Heart left ventricle (tissue), 16 donors: Measurements from ENCODE around the gene RDH8. TPM values are rescaled to one million over a fixed set of nuclear protein-coding genes. Genes with fewer than 3 reads are reported as not detected.
A peak's percentile ranks its signal among the peaks of the same experiment; 100 is the strongest.

Source experiments
- ATAC-seq, 4 donors: fragments of 200-7000 bp; cut with Tn5 transposase; one replicate each; pipeline ENCODE4 v1.9.1; 2020 to 2022; ENCODE audit warnings: moderate library complexity in 4 of 4, mild to moderate bottlenecking in 3 of 4, moderate number of reproducible peaks in 1 of 4
- DNase-seq, 5 donors: peaks; one replicate each; pipeline ENCODE4 v3.0.0-alpha.2; 2020
- H3K27ac ChIP-seq, 12 donors: fragments of 200-600 bp; sonication (generic) in 4 of 12; one replicate each; pipeline versions ENCODE4 v1.5.0 to v1.8.0; 2016 to 2022; ENCODE audit warnings: mild to moderate bottlenecking in 2 of 12
- H3K27me3 ChIP-seq, 9 donors: fragments of 200-600 bp; sonication (generic) in 2 of 9; one replicate each; pipeline versions ENCODE4 v1.5.1 to v1.8.0; 2016 to 2022; ENCODE audit warnings: mild to moderate bottlenecking in 3 of 9
- H3K36me3 ChIP-seq, 9 donors: fragments of 200-600 bp; sonication (generic) in 2 of 9; one replicate each; pipeline versions ENCODE4 v1.5.0 to v1.8.0; 2018 to 2022; ENCODE audit warnings: mild to moderate bottlenecking in 2 of 9
- H3K4me1 ChIP-seq, 12 donors: fragments of 200-600 bp; sonication (generic) in 4 of 12; one replicate each; pipeline versions ENCODE4 v1.5.0 to v1.8.0; 2016 to 2022; ENCODE audit warnings: mild to moderate bottlenecking in 3 of 12
- H3K4me3 ChIP-seq, 12 donors: fragments of 200-600 bp; sonication (generic) in 4 of 12; one replicate each; pipeline versions ENCODE4 v1.5.0 to v1.8.0; 2017 to 2022; ENCODE audit warnings: mild to moderate bottlenecking in 9 of 12, moderate library complexity in 4 of 12
- H3K9me3 ChIP-seq, 12 donors: fragments of 200-600 bp; sonication (generic) in 4 of 12; one replicate each; pipeline versions ENCODE4 v1.5.0 to v1.8.0; 2016 to 2022; ENCODE audit warnings: mild to moderate bottlenecking in 1 of 12
- CTCF ChIP-seq, 12 donors: fragments of 200-600 bp; sonication (generic) in 4 of 12; IDR thresholded peaks; one replicate each; pipeline versions ENCODE4 v1.5.0 to v1.8.0; 2018 to 2022; ENCODE audit warnings: antibody characterized with exemption in 12 of 12, mild to moderate bottlenecking in 5 of 12
- POLR2A ChIP-seq, 2 donors: fragments of 450-650 bp; IDR thresholded peaks; one replicate each; pipeline ENCODE4 v1.6.1; 2017; ENCODE audit warnings: antibody characterized with exemption in 2 of 2, mild to moderate bottlenecking in 2 of 2, moderate library complexity in 2 of 2
- WGBS, 4 donors: extraction: QIAGEN DNeasy Blood & Tissue Kit in 2 of 4; methylation state at CpG; one replicate each; pipeline versions ENCODE4 v1.1.5 to v1.1.7; 2013 to 2018; 5-methylcytosine and 5-hydroxymethylcytosine counted together
- intact Hi-C, 10 donors: fragments of 100-400 bp; cut with DNase I; formaldehyde crosslinking; loops; one replicate each; pipeline versions ENCODE4 v1.11.1 to v1.14.2; 2022
- polyA plus RNA-seq, 2 donors: library from polyadenylated mRNA; stranded (reverse); fragments of 200-250 nt; gene quantifications; one replicate each; pipeline ENCODE4 v1.2.3, GENCODE V29; 2013
- total RNA-seq, 9 donors: library from RNA; depleted of rRNA in 2 of 9; stranded (reverse); fragments of >200 nt in 2 of 9; fragmentation: NEBNext Ultra II Directional in 3 of 9; extraction: Animal tissue kit (Norgen Biotek cat#: 25700) in 3 of 9; gene quantifications; one replicate each; pipeline versions ENCODE4 v1.1.0 to v1.2.4, GENCODE V29; 2016 to 2023
- donor health status: ischemic (EF 13 %, LVEDD 7.1; RV severe dilation, severe dysfunction).
- donor health status: healthy with polysubstance abuse.
- donor health status: DM: no; HTN: yes; CAD: no.
- donor health status: DM: no; HTN: no; CAD: no.
- donor health status: ischemic (EF 25% LVEDD 6.9; RV normal size, moderate dysfunction).
- donor health status: ischemic (EF 25% LVEDD 5.7; RV mildly dilated, moderate dysfunction).
- donor health status: healthy.
- donor health status: DM: yes; HTN: yes; CAD: no.
- donor health status: ischemic (EF 35%, LVEDD 5.7; RV mildly dilated, moderate dysfunction).
- donor health status: nonischemic (EF 11% LVEDD 7.7; RV severe dilation, severe dysfunction).
- donor health status: DM: yes; HTN: yes; CAD: no.
- donor health status: PGD.
- donor health status: ischemic (EF 29% LVEDD 5.4; RV normal size, mild dysfunction).
- donor health status: nonischemic (EF 23%, LVEDD 6.1; RV moderate dilation, normal function).

Gene RDH8
- total and polyA plus RNA-seq, 11 donors: not detected

DNA sequence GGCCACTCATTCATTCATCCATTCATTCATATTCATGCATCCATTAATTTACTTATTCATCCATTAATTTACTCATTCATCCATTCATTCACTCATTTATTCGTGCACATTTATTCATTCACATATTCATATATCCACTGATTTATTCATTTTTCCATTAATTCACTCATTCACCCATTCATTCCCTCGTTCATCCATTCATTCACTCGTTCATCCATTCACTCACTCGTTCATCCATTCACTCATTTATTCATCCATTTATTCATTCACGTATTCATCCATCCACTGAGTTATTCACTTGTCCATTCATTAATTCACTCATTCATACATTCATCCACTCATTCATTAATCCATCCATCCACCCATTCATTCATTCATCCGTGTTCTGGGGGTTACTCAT lies 41.2 kb upstream of the RDH8 start:
- intact Hi-C loops: no loop called here
- Histone ChIP-seq H3K4me1 (no peaks in the 10 kb centered on the region), H3K4me3 (no peak overlapping the region), H3K27ac (no peak overlapping the region), H3K27me3 (peaks cover 0 to 13% (median 0%) of the 10 kb centered on the region in 9 donors), H3K9me3 (no peaks in the 10 kb centered on the region), H3K36me3 (peaks cover 0 to 73% (median 32%) of the 10 kb centered on the region in 9 donors)
- ATAC-seq (no peak), DNase-seq (no peak)
- TF ChIP-seq POLR2A (IDR thresholded peaks at IDR 0.05): no peak
- 82 to 86% (median 85%) methylated on average over 6 of the region's 6 CpGs for WGBS, 4 donors

DNA sequence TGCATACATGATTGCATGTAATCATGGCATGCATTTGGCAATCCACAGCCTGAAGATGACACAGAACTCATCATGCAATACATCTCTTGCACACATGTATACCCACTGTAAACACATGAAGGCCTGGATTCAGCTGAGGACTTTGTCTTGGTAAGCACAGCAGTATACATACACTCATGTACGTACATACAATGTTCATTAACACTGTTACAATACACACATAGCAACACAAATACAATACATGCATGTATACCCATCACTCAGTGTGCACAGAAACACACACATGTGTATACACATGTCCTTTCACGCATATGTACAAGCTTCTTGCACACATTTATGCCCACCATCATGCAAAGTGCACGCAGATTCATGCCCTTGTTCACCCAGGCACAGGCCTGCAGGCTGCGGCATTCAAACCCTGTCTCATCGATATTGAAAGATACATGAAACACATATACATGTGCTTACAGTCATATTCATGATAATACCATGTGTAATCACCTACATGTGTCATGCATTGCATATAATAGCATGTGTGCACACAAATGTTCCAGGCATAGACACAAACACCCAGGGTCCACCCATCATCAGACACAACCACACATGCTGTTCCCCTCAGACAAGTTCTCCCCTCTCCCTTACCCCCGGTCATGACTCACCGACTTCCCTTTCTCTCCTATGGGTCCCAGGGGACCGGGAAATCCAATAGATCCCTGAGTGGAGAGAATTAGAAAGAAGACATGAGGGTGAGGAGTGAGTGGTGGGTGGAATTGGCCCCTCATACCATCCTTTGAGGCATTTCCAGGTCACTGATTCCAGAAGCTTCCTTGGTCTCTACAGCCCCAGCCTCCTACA lies 31.6 kb upstream of the RDH8 start:
- ATAC-seq (no peak), DNase-seq (peak in 1 of 5 donors; percentile 17)
- H3K27me3 ChIP-seq: peaks cover 0 to 13% (median 0%) of the 10 kb centered on the region in 9 donors
- no peak overlapping the region for H3K27ac ChIP-seq
- no peaks in the 10 kb centered on the region for H3K9me3 ChIP-seq
- WGBS, 4 donors: 74 to 79% (median 76%) methylated on average over 8 of the region's 8 CpGs
- peaks cover 0 to 83% (median 33%) of the 10 kb centered on the region in 9 donors for H3K36me3 ChIP-seq
- H3K4me1 ChIP-seq: peaks cover 0 to 6% (median 0%) of the 10 kb centered on the region in 12 donors
- intact Hi-C loops: no loop called here
- TF ChIP-seq POLR2A (IDR thresholded peaks at IDR 0.05) (no peak), CTCF (IDR thresholded peaks at IDR 0.05) (no peak)
- no peak overlapping the region for H3K4me3 ChIP-seq

DNA sequence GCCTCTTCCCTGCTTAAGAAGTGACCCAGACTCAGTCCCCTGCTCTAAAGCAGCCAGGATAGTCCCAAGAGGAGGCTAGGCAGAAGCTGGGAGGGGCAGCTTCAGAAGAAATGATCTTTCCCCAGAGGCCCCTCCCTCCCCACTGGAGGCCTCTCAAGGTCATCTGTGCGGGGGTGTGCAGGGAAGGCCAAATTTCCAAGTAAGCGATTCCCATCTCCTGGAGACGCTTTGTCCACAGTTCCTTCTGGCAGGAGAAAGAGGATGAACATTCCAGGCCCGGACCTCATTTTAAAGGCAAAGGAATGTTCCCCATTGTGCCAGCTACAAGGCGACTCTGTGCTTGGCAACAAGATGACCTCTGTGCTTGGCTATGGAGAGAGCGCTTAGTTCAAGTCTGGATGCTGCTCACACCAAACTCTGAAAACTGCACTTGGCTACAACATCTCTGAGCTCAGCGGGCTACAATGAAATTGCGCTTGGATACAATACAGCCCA lies 26.4 kb upstream of the RDH8 start:
- DNase-seq (peak; percentile 27 to 73 (median 62)), ATAC-seq (peak; percentile 82 to 89 (median 85))
- Histone ChIP-seq H3K4me1 (peaks cover 0 to 20% (median 5%) of the 10 kb centered on the region in 12 donors), H3K9me3 (no peaks in the 10 kb centered on the region), H3K27ac (peak overlapping the region in 8 of 12 donors; percentile 31 to 76 (median 53)), H3K36me3 (peaks cover 0 to 75% (median 10%) of the 10 kb centered on the region in 9 donors), H3K4me3 (no peak overlapping the region), H3K27me3 (peaks cover 0 to 13% (median 0%) of the 10 kb centered on the region in 9 donors)
- WGBS, 4 donors: 33 to 45% (median 37%) methylated on average over 5 to 8 of the region's 8 CpGs
- no peak for TF ChIP-seq POLR2A (IDR thresholded peaks at IDR 0.05)
- no peak for TF ChIP-seq CTCF (IDR thresholded peaks at IDR 0.05)
- intact Hi-C loops: loop anchor here in 2 of 10 donors (5.0 kb wide), 1 partner anchor 40 kb away; no protein-coding TSS in a partner anchor

GRCh38 chr19:9989504-9989903 lies 23.8 kb upstream of the RDH8 start:
- Histone ChIP-seq H3K4me3 (no peak overlapping the region), H3K36me3 (peaks cover 0 to 79% (median 13%) of the 10 kb centered on the region in 9 donors), H3K27ac (no peak overlapping the region), H3K9me3 (no peaks in the 10 kb centered on the region), H3K27me3 (peaks cover 0 to 13% (median 0%) of the 10 kb centered on the region in 9 donors), H3K4me1 (peaks cover 0 to 20% (median 5%) of the 10 kb centered on the region in 12 donors)
- WGBS, 4 donors: 82 to 97% (median 89%) methylated on average over 3 of the region's 3 CpGs
- DNase-seq: no peak
- TF ChIP-seq POLR2A (IDR thresholded peaks at IDR 0.05): no peak
- TF ChIP-seq CTCF (IDR thresholded peaks at IDR 0.05): no peak
- intact Hi-C loops: loop anchor here in 2 of 10 donors (5.0 kb wide), 1 partner anchor 42 kb away; no protein-coding TSS in a partner anchor
- no peak for ATAC-seq
